ENCODE measurements around the gene SMARCD2. TPM values are rescaled to one million over a fixed set of nuclear protein-coding genes. Genes with fewer than 3 reads are reported as not detected.

The SMARCD2 gene
- total and polyA plus RNA-seq, 2 of the 13 experiments (the other 11 are each of a cell fraction or from before 2014, with no cell fraction given) = 122 to 150 TPM

DNA sequence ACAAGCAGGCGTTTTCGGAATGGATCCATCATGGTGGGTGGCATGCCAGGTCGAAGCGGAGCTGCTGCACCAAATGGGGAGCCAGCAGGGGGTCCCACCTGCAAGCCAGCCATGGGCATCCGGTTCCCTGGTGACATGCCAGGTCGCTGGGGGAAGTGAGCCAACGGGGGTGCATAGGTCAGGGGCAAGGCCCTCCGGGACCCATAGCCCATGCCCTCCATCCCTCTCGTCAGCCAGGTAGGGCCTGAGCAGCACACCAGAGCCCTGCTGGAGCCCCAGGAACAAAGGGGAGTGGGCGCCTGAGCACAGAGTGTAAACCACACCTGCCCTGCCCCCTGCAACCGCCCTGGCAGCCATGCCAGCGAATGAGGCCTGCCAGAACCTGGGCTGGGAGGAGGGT, 5.0 kb downstream of the SMARCD2 start:
- WGBS (ENCODE audit: low lambda C conversion rate) = no CpG with 5 or more reads among the region's 12 CpGs
- no peak overlapping the region for H3K27ac ChIP-seq (ENCODE audit: extremely low read length, insufficient read depth, low read length)
- no TSS peak for BruUV-seq (replicated peaks)
- ChIA-PET CTCF (ENCODE audit: low intra/inter-chr PET ratio, low total read pairs) (no interaction called here), POLR2A (interaction anchor here (1.4 kb wide), 1 partner anchor 7 kb away, joined by 4 read pairs; no protein-coding TSS in a partner anchor)
- peaks cover 34 to 53% of the 10 kb centered on the region in 2 experiments for H3K36me3 ChIP-seq (replicated peaks in 1 of 2; ENCODE audit: control insufficient read depth in 1 of 2, insufficient read depth in 2 of 2, low read length in 2 of 2)
- no peak overlapping the region for H3K9ac ChIP-seq (ENCODE audit: insufficient read depth, low read depth, low read length)
- no peak overlapping the region for H3K4me3 ChIP-seq (replicated peaks in 1 of 3; ENCODE audit: insufficient read depth in 1 of 3, low read depth in 2 of 3, low read length in 3 of 3)
- in situ Hi-C loops (cut with HindIII; ENCODE audit: extremely low pct_ligation_motif_present, low pct_unique_long_range_greater_than_20kb) = no loop called here
- DNase-seq (ENCODE audit: low spot score) = no peak
- H3K79me2 ChIP-seq (ENCODE audit: insufficient read depth, low read length) = peaks cover 46% of the 10 kb centered on the region
- no peak overlapping the region for H3K4me2 ChIP-seq (ENCODE audit: low read depth, low read length)
- H3K9me3 ChIP-seq (ENCODE audit: low read length) = no peaks in the 10 kb centered on the region
- H3K27me3 ChIP-seq (ENCODE audit: control insufficient read depth in 1 of 2, insufficient read depth in 2 of 2, low read length in 2 of 2) = no peaks in the 10 kb centered on the region; a peak in 1 of 5 replicates
- ATAC-seq = no peak
- H3K4me1 ChIP-seq (ENCODE audit: insufficient read depth, low read length) = peaks cover 31% of the 10 kb centered on the region
- no peak overlapping the region for H2AFZ ChIP-seq (ENCODE audit: low read length)
- intact Hi-C loops (cut with micrococcal nuclease; ENCODE audit: unreplicated experiment) = no loop called here
- H4K20me1 ChIP-seq (ENCODE audit: insufficient read depth, low read length) = peaks cover 12% of the 10 kb centered on the region; the same call in 1 of the 2 replicates
- FAIRE-seq = no peak
- TF ChIP-seq RBFOX2 (IDR thresholded peaks at IDR 0.05; ENCODE audit: low read depth, low read length) (0 out of 2 replicates have a peak, but pooled peaks have one; percentile 38), ISL2 (CRISPR knock-in tag; IDR thresholded peaks at IDR 0.05) (no peak), POGK (CRISPR knock-in tag; conservative IDR thresholded peaks at IDR 0.05) (no peak), CBX1 (IDR thresholded peaks at IDR 0.05; ENCODE audit: low read depth) (no peak), ZNF570 (CRISPR knock-in tag; IDR thresholded peaks at IDR 0.05; ENCODE audit: borderline replicate concordance) (no peak), RFX5 (IDR thresholded peaks at IDR 0.05; ENCODE audit: low read depth, low read length) (no peak), HNRNPL (IDR thresholded peaks at IDR 0.05; ENCODE audit: low read depth, low read length) (0 out of 2 replicates have a peak, but pooled peaks have one; percentile 37), CHCHD3 (CRISPR knock-in tag; IDR thresholded peaks at IDR 0.05) (no peak), ZNF839 (CRISPR knock-in tag; IDR thresholded peaks at IDR 0.05; ENCODE audit: borderline replicate concordance) (no peak), HNRNPH1 (optimal IDR thresholded peaks at IDR 0.05; ENCODE audit: low read depth, low read length) (no peak), MXI1 (IDR thresholded peaks at IDR 0.05; ENCODE audit: borderline replicate concordance, low read depth, low read length) (no peak), FOXJ3 (CRISPR knock-in tag; IDR thresholded peaks at IDR 0.05; ENCODE audit: borderline replicate concordance) (no peak), SIN3B (IDR thresholded peaks at IDR 0.05; ENCODE audit: low read length) (no peak), ZNF20 (CRISPR knock-in tag; IDR thresholded peaks at IDR 0.05) (no peak), KMT2B (CRISPR knock-in tag; IDR thresholded peaks at IDR 0.05) (no peak), AGO2 (optimal IDR thresholded peaks at IDR 0.05; ENCODE audit: low read depth, low read length) (peak; percentile 71), STAT5B (CRISPR knock-in tag; IDR thresholded peaks at IDR 0.05) (no peak), TP53 (CRISPR knock-in tag; conservative IDR thresholded peaks at IDR 0.05) (no peak), KDM4B (CRISPR knock-in tag; IDR thresholded peaks at IDR 0.05) (no peak), ZKSCAN5 (CRISPR knock-in tag; IDR thresholded peaks at IDR 0.05) (no peak), HNRNPUL1 (IDR thresholded peaks at IDR 0.05; ENCODE audit: low read depth, low read length) (no peak), HMG20B (CRISPR knock-in tag; conservative IDR thresholded peaks at IDR 0.05) (no peak)
- TF ChIP-seq, protein P1, sequence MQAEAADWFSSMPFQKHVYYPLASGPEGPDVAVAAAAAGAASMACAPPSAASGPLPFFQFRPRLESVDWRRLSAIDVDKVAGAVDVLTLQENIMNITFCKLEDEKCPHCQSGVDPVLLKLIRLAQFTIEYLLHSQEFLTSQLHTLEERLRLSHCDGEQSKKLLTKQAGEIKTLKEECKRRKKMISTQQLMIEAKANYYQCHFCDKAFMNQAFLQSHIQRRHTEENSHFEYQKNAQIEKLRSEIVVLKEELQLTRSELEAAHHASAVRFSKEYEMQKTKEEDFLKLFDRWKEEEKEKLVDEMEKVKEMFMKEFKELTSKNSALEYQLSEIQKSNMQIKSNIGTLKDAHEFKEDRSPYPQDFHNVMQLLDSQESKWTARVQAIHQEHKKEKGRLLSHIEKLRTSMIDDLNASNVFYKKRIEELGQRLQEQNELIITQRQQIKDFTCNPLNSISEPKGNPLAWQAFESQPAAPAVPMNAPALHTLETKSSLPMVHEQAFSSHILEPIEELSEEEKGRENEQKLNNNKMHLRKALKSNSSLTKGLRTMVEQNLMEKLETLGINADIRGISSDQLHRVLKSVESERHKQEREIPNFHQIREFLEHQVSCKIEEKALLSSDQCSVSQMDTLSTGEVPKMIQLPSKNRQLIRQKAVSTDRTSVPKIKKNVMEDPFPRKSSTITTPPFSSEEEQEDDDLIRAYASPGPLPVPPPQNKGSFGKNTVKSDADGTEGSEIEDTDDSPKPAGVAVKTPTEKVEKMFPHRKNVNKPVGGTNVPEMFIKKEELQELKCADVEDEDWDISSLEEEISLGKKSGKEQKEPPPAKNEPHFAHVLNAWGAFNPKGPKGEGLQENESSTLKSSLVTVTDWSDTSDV (CRISPR knock-in tag; IDR thresholded peaks at IDR 0.05) = no peak
